HCT116 (cell line): ENCODE results near the gene SUPT3H.

ENCODE experiments used
- EZH2 ChIP-seq: fragments of 200-600 bp; sonication (generic); IDR thresholded peaks from 2 replicates; pipeline ENCODE4 v1.6.1; 2017; ENCODE audit warnings: antibody characterized with exemption, mixed run types
- JUND ChIP-seq: IDR thresholded peaks from 2 replicates; pipeline ENCODE4 v1.6.1; 2012
- POLR2A ChIP-seq: IDR thresholded peaks from 2 replicates; pipeline ENCODE4 v1.7.0; 2011; ENCODE audit warnings: borderline replicate concordance; ENCODE audit not compliant: insufficient read depth, insufficient read length; ENCODE audit errors: extremely low read depth
- POLR2AphosphoS5 ChIP-seq: IDR thresholded peaks from 2 replicates; pipeline ENCODE4 v1.6.1; 2011; ENCODE audit warnings: mild to moderate bottlenecking, low read depth, low read length, moderate library complexity
- SIN3A ChIP-seq: IDR thresholded peaks from 2 replicates; pipeline ENCODE4 v1.6.1; 2012; ENCODE audit warnings: low read depth
- SRF ChIP-seq: IDR thresholded peaks from 2 replicates; pipeline ENCODE4 v1.6.1; 2012; ENCODE audit warnings: low read depth
- ZNF274 ChIP-seq: fragments of 200-500 bp; sonication (Bioruptor generic); IDR thresholded peaks from 2 replicates; pipeline ENCODE4 v1.6.1; 2014; ENCODE audit warnings: mild to moderate bottlenecking, low read depth, low read length, inconsistent platforms
- TF ChIP-seq, protein P1 (sequence below): IDR thresholded peaks from 2 replicates; pipeline ENCODE4 v1.6.1; 2012; ENCODE audit warnings: low read depth
- TF ChIP-seq, protein P2 (sequence below): IDR thresholded peaks from 2 replicates; pipeline ENCODE4 v1.6.1; 2011; ENCODE audit warnings: mild to moderate bottlenecking, low read length, moderate library complexity; ENCODE audit not compliant: insufficient replicate concordance; ENCODE audit errors: extremely low read depth
- TF ChIP-seq, protein P3 (sequence below), 3 experiments: fragments of 200-600 bp in 1 of 3; sonication (generic) in 1 of 3; IDR thresholded peaks in 2 of 3; conservative IDR thresholded peaks in 1 of 3; 2 replicates each; pipeline ENCODE4 v1.5.1; 2012 to 2017; ENCODE audit warnings: low read depth in 2 of 3, low read length in 2 of 3, antibody characterized with exemption in 1 of 3, borderline replicate concordance in 1 of 3, control low read depth in 1 of 3, mild to moderate bottlenecking in 1 of 3, mixed read lengths in 1 of 3, mixed run types in 1 of 3, moderate library complexity in 1 of 3; ENCODE audit not compliant: insufficient read depth in 1 of 3
- TF ChIP-seq, protein P4 (sequence below): IDR thresholded peaks from 2 replicates; pipeline ENCODE4 v1.6.1; 2012

DNA sequence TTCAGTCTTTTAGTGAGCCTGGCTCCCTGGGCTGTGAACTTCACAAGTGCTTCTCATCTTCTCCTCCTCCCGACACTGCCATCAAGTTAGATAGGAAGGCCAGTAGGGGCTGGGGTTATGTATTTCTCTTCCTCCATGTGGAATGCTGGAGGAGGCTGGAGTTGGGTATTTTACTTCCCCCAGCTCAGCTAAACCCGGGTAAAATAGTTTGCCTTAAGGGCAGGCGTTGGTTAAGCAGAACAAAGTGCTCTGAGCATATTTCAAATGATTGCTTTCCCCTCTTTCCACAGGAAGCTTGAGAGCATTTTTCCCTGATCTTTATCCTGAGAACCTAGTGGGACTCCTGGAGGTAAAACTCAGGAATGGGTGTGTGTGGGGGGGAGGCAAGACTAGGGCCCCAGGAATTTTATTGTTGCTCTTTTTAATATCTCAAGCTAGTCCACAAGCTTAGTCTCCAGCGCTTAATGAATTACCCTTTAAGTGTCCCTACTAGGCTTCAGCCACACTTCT, 16.9 kb upstream of the SUPT3H start:
- TF ChIP-seq, protein P1, sequence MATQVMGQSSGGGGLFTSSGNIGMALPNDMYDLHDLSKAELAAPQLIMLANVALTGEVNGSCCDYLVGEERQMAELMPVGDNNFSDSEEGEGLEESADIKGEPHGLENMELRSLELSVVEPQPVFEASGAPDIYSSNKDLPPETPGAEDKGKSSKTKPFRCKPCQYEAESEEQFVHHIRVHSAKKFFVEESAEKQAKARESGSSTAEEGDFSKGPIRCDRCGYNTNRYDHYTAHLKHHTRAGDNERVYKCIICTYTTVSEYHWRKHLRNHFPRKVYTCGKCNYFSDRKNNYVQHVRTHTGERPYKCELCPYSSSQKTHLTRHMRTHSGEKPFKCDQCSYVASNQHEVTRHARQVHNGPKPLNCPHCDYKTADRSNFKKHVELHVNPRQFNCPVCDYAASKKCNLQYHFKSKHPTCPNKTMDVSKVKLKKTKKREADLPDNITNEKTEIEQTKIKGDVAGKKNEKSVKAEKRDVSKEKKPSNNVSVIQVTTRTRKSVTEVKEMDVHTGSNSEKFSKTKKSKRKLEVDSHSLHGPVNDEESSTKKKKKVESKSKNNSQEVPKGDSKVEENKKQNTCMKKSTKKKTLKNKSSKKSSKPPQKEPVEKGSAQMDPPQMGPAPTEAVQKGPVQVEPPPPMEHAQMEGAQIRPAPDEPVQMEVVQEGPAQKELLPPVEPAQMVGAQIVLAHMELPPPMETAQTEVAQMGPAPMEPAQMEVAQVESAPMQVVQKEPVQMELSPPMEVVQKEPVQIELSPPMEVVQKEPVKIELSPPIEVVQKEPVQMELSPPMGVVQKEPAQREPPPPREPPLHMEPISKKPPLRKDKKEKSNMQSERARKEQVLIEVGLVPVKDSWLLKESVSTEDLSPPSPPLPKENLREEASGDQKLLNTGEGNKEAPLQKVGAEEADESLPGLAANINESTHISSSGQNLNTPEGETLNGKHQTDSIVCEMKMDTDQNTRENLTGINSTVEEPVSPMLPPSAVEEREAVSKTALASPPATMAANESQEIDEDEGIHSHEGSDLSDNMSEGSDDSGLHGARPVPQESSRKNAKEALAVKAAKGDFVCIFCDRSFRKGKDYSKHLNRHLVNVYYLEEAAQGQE = no peak
- TF ChIP-seq, protein P2, sequence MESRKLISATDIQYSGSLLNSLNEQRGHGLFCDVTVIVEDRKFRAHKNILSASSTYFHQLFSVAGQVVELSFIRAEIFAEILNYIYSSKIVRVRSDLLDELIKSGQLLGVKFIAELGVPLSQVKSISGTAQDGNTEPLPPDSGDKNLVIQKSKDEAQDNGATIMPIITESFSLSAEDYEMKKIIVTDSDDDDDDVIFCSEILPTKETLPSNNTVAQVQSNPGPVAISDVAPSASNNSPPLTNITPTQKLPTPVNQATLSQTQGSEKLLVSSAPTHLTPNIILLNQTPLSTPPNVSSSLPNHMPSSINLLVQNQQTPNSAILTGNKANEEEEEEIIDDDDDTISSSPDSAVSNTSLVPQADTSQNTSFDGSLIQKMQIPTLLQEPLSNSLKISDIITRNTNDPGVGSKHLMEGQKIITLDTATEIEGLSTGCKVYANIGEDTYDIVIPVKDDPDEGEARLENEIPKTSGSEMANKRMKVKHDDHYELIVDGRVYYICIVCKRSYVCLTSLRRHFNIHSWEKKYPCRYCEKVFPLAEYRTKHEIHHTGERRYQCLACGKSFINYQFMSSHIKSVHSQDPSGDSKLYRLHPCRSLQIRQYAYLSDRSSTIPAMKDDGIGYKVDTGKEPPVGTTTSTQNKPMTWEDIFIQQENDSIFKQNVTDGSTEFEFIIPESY = no peak
- TF ChIP-seq, protein P3, sequence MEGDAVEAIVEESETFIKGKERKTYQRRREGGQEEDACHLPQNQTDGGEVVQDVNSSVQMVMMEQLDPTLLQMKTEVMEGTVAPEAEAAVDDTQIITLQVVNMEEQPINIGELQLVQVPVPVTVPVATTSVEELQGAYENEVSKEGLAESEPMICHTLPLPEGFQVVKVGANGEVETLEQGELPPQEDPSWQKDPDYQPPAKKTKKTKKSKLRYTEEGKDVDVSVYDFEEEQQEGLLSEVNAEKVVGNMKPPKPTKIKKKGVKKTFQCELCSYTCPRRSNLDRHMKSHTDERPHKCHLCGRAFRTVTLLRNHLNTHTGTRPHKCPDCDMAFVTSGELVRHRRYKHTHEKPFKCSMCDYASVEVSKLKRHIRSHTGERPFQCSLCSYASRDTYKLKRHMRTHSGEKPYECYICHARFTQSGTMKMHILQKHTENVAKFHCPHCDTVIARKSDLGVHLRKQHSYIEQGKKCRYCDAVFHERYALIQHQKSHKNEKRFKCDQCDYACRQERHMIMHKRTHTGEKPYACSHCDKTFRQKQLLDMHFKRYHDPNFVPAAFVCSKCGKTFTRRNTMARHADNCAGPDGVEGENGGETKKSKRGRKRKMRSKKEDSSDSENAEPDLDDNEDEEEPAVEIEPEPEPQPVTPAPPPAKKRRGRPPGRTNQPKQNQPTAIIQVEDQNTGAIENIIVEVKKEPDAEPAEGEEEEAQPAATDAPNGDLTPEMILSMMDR (IDR thresholded peaks at IDR 0.05 in 2 of 3, conservative IDR thresholded peaks at IDR 0.05 in 1 of 3; ENCODE audit: borderline replicate concordance in 1 of 3, insufficient read depth in 1 of 3, low read depth in 2 of 3, low read length in 2 of 3) = no peak
- TF ChIP-seq JUND (no peak), SRF (no peak), EZH2 (no peak), POLR2AphosphoS5 (no peak), POLR2A (no peak), ZNF274 (no peak), SIN3A (no peak)
- TF ChIP-seq, protein P4, sequence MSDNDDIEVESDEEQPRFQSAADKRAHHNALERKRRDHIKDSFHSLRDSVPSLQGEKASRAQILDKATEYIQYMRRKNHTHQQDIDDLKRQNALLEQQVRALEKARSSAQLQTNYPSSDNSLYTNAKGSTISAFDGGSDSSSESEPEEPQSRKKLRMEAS = no peak
